Chondrocyte (in vitro differentiated cells): Measurements from ENCODE around the gene KREMEN1. TPM values are rescaled to one million over a fixed set of nuclear protein-coding genes. Genes with fewer than 3 reads are reported as not detected.

ENCODE experiments used
- DNase-seq: peaks from one replicate; pipeline ENCODE4 v3.0.0; 2021; ENCODE audit warnings: mixed read lengths, low spot score
- H3K27ac Mint-ChIP-seq: one replicate; pipeline ENCODE4 v1.8.0; 2021; ENCODE audit warnings: mild to moderate bottlenecking, moderate library complexity, mixed read lengths; ENCODE audit not compliant: unreplicated experiment
- H3K27me3 Mint-ChIP-seq: 2 replicates; pipeline ENCODE4 v1.8.0; 2021; ENCODE audit warnings: low read depth, mixed read lengths
- H3K36me3 Mint-ChIP-seq: 2 replicates; pipeline ENCODE4 v1.8.0; 2021; ENCODE audit warnings: low read depth, mixed read lengths
- H3K4me1 Mint-ChIP-seq: 2 replicates; pipeline ENCODE4 v1.8.0; 2021; ENCODE audit warnings: low read depth, mild to moderate bottlenecking, mixed read lengths
- H3K4me3 Mint-ChIP-seq: one replicate; pipeline ENCODE4 v1.8.0; 2021; ENCODE audit warnings: mild to moderate bottlenecking, moderate library complexity, mixed read lengths; ENCODE audit not compliant: unreplicated experiment
- H3K9me3 Mint-ChIP-seq: 2 replicates; pipeline ENCODE4 v1.8.0; 2021; ENCODE audit warnings: low read depth, mixed read lengths
- CTCF ChIP-seq: fragments of 200-600 bp; sonication (generic); IDR thresholded peaks from 2 replicates; pipeline ENCODE4 v1.5.0; 2021; ENCODE audit warnings: antibody characterized with exemption, mild to moderate bottlenecking, moderate library complexity
- total RNA-seq: library from RNA; stranded (reverse); gene quantifications from 3 replicates; pipeline ENCODE4 v1.2.1, GENCODE V29; 2021

KREMEN1 gene
- total RNA-seq, 1 donor from 2014 or later, result 7.3 TPM

- TF ChIP-seq CTCF, result no peak
- Mint-ChIP-seq H3K27me3 (no peaks in the 10 kb centered on the region), H3K4me3 (no peak overlapping the region), H3K9me3 (no peaks in the 10 kb centered on the region), H3K27ac (no peak overlapping the region), H3K36me3 (peaks cover 10% of the 10 kb centered on the region), H3K4me1 (no peaks in the 10 kb centered on the region)
- no peak for DNase-seq
Measured at GRCh38 chr22:29053048-29053702, 19.7 kb upstream of the KREMEN1 start.

- peaks cover 10% of the 10 kb centered on the region for H3K36me3 Mint-ChIP-seq
- no peaks in the 10 kb centered on the region for H3K4me1 Mint-ChIP-seq
- no peaks in the 10 kb centered on the region for H3K9me3 Mint-ChIP-seq
- TF ChIP-seq CTCF, result no peak
- DNase-seq, result no peak
- no peak overlapping the region for H3K4me3 Mint-ChIP-seq
- no peaks in the 10 kb centered on the region for H3K27me3 Mint-ChIP-seq
- no peak overlapping the region for H3K27ac Mint-ChIP-seq
Measured at GRCh38 chr22:29054251-29054767, 18.5 kb upstream of the KREMEN1 start.

- H3K4me1 Mint-ChIP-seq, result no peaks in the 10 kb centered on the region
- no peak overlapping the region for H3K27ac Mint-ChIP-seq
- H3K4me3 Mint-ChIP-seq, result no peak overlapping the region
- H3K36me3 Mint-ChIP-seq, result peaks cover 8% of the 10 kb centered on the region
- H3K9me3 Mint-ChIP-seq, result no peaks in the 10 kb centered on the region
- no peaks in the 10 kb centered on the region for H3K27me3 Mint-ChIP-seq
- DNase-seq, result no peak
- TF ChIP-seq CTCF, result no peak
Measured at GRCh38 chr22:29055192-29055830, 17.5 kb upstream of the KREMEN1 start.

DNA sequence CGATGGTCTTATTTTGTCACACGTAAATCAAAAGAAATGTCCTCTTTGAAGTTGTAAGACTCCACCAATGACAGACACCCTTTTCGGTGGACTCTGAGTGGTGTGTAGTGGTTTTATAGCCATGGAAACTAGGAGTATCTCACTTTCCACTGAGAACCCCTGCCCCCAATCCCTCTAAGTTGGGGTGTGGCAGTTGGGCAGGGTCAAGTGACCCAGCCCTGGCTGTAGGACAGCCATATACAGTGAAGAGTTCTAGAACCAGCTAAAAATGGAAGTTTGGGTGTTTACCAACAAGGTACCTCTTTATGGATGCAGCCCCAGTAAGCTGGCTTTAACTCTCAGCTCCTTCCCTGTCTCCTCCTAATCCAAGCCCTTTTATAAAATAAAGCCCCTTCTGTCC lies 16.4 kb upstream of the KREMEN1 start:
- H3K27me3 Mint-ChIP-seq, result no peaks in the 10 kb centered on the region
- H3K4me1 Mint-ChIP-seq, result no peaks in the 10 kb centered on the region
- no peaks in the 10 kb centered on the region for H3K9me3 Mint-ChIP-seq
- no peak overlapping the region for H3K27ac Mint-ChIP-seq
- no peak for DNase-seq
- peaks cover 5% of the 10 kb centered on the region for H3K36me3 Mint-ChIP-seq
- H3K4me3 Mint-ChIP-seq, result no peak overlapping the region
- no peak for TF ChIP-seq CTCF

- Mint-ChIP-seq H3K36me3 (no peaks in the 10 kb centered on the region), H3K4me1 (no peaks in the 10 kb centered on the region), H3K27me3 (peaks cover 6% of the 10 kb centered on the region), H3K4me3 (no peak overlapping the region), H3K9me3 (no peaks in the 10 kb centered on the region), H3K27ac (no peak overlapping the region)
- no peak for TF ChIP-seq CTCF
- DNase-seq, result no peak
Measured at GRCh38 chr22:29060251-29060869, 12.5 kb upstream of the KREMEN1 start.
